NCI-H146 (cell line): ENCODE data around the gene GK2.
A peak's percentile ranks its signal among the peaks of the same experiment; 100 is the strongest.

ENCODE experiments used
- DNase-seq: peaks from one replicate; lab custom pipeline; 2025; lab: John Stamatoyannopoulos, UW

The GK2 gene

DNA sequence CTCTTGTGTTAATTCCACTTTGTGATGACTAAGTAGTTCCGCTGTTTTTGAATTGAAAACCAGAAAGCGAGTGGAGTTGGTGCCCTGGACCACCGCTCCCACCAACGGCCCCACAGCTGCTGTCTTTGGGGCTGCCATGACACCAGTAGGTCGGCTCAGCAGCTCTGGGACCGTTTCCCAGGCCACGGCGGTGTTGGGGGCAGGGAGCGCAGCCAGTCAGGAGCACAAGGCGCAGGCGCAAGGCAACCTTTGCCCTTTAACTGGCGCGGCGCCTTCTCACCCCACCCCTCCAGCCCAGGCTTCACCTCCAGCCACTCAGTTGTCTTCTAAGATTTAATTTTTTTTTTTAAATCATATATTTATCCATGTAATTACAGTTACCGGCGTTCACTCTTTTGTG, at the start of gene GK2:
TSS of gene GK2 (minus strand) at position 166 of the 400 bp plus-strand sequence. CDS start at position 138, 28 bp downstream.
- no peak for DNase-seq

DNA sequence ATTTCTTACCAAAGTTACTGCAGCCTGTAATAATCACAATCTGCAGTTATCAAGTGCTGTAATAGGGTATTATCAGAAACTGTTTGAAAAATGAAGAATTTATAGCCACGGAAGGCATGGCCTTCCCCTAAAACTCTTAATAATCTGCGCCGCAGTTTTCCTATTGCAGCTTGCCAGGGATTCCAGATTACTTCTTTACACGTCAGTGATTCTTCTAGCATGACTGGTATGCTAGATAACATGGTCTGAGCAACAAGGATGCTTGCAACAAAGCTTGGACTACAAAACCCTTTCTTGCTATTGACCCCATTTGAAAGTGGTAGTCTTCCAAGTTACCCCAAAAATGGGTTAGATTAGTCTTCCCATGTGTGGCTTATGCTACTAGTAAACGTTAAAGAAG, 47.2 kb upstream of the GK2 start:
- DNase-seq: no peak

- DNase-seq: no peak
Measured at GRCh38 chr4:79454656-79455055, 46.6 kb upstream of the GK2 start.

- DNase-seq: no peak
Measured at GRCh38 chr4:79450053-79450452, 42.0 kb upstream of the GK2 start.

DNA sequence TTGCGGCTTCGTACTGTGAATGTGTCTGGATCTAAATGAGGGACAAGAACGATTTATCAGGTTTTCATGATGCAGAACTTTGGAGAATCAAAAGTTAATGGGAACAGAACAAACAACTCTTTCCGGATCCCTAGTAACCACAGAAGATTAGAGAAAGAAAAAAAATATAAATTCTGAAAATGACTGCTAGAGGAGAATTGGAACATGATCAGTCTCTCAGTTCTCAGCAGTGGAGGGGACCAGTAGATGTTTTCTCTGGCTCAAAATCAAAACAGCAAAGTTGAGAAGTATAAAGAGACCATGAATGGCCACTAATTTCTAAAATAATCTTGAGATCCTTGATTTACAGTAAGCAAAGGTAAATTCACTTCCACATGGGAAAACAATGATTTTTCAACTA, 38.1 kb upstream of the GK2 start:
- DNase-seq: no peak

- peak; percentile 82 for DNase-seq
Measured at GRCh38 chr4:79445371-79445781, 37.3 kb upstream of the GK2 start.

DNA sequence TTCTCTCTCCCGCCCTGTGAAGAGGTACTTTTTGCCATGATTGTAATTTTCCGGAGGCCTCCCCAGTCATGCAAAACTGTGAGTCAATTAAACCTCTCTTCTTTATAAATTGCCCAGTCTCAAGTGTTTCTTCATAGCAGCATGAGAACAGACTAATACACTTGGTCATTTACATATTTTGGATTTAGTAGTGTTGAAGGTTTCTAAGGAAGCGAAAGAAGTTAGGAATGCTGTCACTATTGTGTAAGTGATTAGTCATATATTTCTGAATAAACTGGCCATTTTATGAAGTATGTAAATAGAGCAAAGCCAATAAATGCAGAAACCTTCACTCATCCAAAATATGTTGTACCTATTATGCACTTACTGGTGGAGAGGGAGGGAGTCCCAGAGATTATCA, 34.4 kb upstream of the GK2 start:
- no peak for DNase-seq

- no peak for DNase-seq
Measured at GRCh38 chr4:79439489-79439888, 31.5 kb upstream of the GK2 start.

DNA sequence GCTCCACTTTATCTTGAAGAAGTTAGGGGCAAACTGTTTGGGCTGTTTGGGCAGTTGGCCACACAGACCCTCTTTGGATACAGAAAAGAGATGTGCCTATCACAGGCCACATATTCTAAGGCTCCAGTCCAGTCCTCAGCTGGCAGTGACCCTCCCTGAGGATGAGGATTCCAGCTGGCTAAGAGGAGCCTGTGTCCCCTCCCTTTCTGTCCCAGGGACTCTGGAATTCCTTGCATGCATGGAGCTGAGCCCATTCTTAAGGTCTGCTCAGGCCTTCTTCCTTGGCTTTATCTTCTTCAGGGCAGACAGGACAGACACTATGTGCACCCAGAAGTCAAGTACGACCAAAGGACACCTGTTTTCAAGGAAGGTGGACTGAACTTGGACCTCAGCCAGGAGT, 23.8 kb upstream of the GK2 start:
- no peak for DNase-seq

GRCh38 chr4:79429113-79429903, 21.3 kb upstream of the GK2 start:
- no peak for DNase-seq

DNA sequence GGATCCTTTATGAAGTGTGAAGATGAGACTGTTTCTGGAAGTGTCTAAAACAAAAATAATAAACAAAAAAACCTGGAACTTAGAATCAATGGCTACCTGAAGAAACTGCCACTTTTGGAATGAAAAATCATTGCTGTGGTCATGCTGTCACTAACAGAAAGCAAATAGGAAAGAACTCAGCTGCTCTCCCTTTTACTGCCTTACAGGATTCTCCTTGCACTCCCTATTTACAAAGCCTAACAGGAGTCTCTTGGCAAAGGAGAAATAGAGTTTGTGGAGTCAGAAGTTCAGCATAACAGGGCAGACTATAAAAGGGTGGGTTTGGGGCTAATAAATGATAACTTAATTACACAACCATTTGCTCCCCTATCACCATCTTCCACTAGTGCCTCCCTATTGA, 19.0 kb upstream of the GK2 start:
- DNase-seq: no peak

DNA sequence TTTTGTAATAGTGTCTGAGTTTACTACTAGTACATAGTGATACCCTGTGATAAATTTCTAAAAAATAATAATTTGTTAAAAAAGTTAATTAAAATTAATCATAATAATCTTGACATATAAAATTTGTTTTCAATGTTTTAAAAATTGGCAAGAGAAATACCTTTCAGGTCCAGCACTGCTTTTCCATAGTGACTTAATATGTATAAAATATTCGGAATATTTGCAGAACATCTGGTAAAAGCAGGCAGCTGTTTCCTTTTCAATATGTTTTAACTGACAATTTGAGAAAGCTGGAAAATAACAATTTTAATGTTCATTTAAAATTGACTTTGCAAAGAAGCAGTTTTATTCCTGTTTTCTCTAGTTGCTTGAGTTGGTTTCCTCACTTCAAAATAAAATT, 17.6 kb upstream of the GK2 start:
- DNase-seq: no peak

- no peak for DNase-seq
Measured at GRCh38 chr4:79421483-79421882, 13.5 kb upstream of the GK2 start.

DNA sequence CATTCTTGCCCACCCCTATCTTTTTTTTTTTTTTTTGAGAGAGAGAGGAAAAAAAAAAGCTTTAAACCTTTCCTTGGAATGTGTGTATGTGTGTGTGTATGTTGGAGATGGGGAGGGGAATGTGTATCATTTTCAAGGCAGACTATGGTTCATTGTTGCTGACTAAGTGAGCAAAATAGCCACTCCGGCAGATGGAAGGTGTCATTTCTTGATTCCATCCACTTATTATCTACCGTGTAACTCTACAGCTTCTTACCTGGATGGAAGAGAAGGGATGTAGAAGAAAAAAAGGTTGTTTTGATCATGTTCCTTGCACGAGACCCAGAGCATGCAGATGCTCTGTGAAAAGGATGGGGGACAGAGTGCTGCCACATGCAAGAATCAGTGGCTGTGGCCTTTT, 5.9 kb upstream of the GK2 start:
- DNase-seq: peak; percentile 56

DNA sequence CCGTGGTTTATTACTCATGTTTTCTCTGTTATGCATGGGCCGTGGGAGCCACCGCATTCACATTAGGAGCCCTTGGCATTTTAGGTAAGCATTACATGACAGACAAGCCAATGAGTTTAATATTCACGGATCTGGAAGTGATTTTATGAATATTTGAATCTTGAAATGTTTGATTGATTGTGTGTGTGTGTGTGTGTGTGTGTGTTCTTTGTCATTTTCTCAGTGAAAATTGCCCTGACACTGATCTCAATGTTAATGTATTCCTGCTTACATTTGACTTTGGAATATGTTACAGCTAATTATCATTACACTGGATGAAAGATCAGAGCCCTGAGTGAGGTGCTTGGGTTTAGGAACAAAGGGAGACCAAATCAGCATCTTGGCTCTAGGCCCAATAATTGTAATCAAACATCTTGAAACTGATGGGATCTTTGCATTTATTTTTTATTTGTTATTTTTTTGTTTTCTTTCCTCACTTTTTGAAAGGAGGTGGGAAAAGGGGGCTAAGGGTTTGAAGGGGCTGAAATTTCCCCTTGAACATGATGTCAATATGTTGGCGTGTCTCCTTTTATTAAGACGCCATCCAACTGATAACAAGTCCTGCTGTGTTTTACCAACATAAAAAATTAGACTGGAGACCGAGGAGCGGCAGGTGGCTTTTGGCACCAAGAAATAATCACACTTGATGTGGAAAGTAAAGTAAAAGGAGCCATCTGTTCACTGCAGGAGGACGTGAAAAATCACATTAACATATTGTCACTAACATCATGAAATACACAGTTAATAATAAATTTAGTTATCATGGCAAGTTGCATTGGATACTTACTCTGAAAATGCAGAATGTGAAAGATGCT, 5.2 kb upstream of the GK2 start:
- DNase-seq: peak; percentile 77

- DNase-seq: no peak
Measured at GRCh38 chr4:79404666-79405065, 3.4 kb downstream of the GK2 start.

GRCh38 chr4:79403356-79403755, 4.7 kb downstream of the GK2 start:
- no peak for DNase-seq

DNA sequence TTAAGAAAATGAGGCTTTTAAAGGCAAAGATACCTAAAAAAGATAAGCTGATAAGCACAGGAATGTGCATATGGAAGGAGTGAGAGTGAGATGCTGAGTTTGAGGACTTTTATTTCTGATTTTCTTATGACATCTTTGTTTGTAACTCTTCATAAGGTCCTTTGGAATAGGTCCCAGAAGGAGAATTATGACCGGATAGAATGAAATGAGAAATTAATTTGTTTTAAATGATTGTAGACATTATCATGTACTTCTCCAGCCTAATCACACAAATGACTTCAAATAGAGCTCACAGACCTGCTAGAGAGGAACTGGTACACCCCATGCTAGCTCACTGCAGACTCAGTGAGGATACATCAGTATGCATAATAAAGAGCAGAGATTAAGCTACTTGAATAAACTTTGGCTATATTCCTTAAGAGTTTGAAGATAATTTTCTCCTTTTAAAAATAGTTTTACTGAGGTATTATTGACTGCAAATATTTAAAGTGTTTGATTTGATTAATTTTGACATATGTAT, 5.6 kb downstream of the GK2 start:
- no peak for DNase-seq

DNA sequence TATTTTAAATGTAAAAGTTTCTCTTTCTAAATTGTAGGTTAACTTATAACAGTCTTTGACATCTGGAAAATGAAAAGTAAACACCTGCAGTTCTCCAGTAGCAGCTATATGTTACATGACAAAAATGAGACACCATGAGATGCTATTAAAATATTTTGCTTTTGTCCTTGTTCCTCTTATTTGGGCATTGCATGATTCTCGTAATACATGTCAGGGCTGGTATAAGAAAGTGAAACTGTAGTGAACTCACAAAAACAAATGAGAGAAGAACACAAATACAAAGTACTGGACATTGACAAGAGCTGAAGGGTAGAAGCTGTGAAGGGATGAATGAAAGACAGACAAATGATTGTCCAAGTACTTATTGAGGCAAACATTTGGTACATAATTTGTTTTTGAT, 9.0 kb downstream of the GK2 start:
- no peak for DNase-seq

GRCh38 chr4:79397951-79398350, 10.1 kb downstream of the GK2 start:
- DNase-seq: no peak

DNA sequence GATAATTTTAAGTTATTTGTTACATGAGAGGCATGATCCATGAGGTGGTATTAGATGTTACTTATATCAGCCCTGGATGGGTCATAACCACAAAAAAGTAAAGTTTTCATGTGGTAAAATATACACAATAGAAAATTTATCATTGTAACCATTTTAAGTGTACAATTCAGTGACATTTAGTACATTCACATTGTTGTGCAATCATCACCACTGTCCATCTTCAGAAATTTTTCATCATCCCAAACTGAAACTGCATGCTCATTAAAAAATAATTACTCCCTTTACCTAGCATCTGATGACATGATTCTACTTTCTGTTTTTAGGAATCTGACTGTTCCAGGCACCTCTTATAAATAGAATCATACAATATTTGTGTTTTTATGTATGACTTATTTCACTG, 11.2 kb downstream of the GK2 start:
- no peak for DNase-seq

DNA sequence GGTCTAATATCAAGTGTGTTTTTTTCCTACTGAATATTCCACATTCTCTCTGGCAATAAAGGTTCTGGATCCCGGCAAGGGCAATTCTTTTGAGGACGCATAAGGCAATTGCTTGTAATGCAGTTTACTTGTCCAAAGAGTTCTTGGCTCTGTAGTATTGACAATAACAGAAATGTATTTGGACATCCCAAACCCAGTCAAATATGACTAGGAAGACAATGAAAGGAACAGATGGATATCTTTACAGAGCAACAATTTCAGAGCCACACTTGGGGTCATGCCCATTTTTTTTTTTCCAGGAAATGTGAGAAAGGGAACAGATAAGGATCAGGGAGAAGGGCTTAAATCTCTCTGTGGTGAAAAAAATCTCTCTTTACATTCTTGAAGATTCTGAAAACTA, 12.2 kb downstream of the GK2 start:
- DNase-seq: no peak

GRCh38 chr4:79390890-79391289, 17.1 kb downstream of the GK2 start:
- DNase-seq: no peak
